ENCODE measurements around the gene ELAVL1. TPM values are rescaled to one million over a fixed set of nuclear protein-coding genes. Genes with fewer than 3 reads are reported as not detected.
"Not testable (repeated sequence)": the region's sequence is repeated elsewhere in the genome, so short reads cannot be mapped to it uniquely, and the experiment has no call there.

Gene ELAVL1
- total RNA-seq, 1 donor from 2014 or later = 76.3 TPM

DNA sequence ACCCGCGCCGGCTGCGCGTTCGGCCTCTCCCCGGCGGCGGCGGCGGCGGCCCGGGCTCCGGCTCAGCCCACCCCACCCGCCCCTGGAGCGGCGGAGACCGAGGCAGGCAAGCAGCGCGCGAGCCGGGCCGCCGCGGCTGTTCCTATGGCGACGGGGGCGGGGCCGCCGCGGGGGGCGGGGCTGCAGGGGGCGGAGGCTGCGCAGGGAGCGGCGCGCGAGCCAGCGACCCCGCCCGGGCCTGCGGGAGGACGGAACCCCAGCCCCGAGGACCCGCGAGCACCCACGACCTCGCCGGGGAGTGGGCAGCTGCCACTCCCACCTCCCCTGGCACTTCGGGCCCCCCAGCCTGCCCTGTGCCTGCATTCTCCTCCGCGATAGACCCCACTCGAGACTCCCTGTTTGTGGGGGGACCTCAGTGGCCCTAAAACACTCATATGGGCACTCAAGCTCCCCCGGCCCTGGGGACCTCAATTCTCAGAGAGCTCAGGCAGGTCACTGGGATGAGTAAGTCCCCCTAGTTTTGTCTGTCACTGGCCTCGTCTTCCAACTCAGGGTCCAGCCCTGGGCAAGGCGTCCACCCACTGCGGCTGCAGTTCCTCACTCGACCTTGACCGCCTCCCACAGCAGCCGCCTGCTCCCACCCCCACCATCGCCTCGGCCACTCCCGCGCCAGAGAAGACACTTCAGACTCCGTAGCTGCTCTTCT, 79.3 kb downstream of the ELAVL1 start, which contains the start of gene CTXN1:
CTXN1 (minus strand) TSS at position 115 of the 706 bp plus-strand sequence. CDS start 597 bp downstream, outside the sequence.
- DNase-seq (ENCODE audit: extremely low read depth, low read depth, low spot score) = no peak

DNA sequence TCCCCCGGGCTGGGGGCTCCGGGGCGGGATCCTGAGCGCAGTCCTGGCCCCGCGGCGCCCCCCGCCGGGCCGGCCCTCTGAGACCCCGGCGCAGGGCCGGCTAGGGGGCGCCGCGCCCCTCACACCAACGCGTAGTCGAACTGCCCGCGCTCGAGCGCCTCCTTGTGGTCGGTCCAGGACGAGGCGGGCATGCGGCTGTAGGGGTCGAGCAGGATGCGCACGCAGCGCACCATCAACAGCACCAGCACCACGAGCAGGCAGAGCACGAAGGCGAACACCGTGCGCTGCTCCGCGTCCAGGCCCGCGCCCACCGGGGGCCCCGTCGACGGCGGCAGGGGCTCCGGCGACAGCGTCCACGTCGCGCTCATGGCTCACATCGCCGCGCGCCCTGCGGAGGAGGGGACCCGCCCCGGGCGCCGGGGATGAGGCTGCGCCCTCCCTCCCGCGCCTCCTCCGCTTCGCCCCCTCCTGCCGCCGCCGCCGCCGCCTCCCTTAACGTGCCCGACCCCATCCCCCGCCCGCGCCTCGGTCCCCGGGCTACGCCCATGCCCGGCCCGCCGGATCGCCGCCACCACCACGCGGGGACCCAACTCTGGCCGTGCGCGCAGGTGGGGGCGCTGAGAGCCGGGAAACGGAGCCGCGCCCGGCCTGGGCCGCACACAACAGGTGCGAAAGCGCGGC, 80.1 kb downstream of the ELAVL1 start:
- no peak for DNase-seq (ENCODE audit: extremely low read depth, low read depth, low spot score)

DNA sequence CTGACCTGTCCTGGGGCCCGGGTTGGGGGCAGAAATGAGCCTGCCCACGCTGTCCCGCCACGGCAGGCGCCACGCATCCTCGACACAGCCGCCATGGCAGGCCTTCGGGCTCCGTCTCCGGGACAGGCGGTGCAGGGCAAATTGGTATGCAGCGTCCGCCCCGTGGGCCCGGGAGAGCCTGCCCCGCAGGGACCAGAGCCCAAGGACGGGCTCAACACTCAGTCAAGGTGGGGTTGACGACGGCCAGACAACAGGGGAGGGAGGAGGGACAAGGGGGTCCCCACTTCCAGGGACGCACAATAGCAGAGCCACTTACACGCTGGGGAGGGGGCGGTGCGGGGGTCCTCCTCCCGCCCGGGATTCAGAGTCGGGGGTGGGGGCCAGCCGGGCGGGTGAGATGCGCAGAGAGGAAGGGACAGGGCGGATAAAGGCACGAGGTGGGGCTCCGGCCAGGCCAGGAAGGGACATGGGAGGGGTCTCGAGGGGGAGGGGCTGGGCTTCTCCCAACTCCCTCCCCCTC, 80.7 kb downstream of the ELAVL1 start:
- no peak for DNase-seq (ENCODE audit: extremely low read depth, low read depth, low spot score)

DNA sequence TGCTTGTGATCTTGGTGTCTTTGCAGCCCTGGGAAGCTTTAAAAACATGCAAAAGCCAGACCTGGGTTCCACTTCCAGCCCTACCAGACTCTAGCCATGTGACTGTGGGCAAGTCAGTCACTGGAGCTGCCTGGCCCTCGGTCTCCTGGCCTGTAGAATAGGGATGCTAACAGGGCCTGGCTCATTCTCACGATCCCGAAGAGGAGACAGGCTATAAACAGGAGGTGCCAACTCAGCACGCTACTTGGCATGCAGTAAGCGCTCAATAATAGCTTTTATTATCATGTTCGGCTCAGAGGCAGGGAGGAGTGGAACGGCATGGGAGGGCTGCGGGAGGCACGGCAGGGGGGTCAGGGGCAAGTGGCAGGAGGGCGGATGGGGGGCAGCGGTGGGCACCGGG, 81.2 kb downstream of the ELAVL1 start:
- DNase-seq (ENCODE audit: extremely low read depth, low read depth, low spot score) = no peak

DNA sequence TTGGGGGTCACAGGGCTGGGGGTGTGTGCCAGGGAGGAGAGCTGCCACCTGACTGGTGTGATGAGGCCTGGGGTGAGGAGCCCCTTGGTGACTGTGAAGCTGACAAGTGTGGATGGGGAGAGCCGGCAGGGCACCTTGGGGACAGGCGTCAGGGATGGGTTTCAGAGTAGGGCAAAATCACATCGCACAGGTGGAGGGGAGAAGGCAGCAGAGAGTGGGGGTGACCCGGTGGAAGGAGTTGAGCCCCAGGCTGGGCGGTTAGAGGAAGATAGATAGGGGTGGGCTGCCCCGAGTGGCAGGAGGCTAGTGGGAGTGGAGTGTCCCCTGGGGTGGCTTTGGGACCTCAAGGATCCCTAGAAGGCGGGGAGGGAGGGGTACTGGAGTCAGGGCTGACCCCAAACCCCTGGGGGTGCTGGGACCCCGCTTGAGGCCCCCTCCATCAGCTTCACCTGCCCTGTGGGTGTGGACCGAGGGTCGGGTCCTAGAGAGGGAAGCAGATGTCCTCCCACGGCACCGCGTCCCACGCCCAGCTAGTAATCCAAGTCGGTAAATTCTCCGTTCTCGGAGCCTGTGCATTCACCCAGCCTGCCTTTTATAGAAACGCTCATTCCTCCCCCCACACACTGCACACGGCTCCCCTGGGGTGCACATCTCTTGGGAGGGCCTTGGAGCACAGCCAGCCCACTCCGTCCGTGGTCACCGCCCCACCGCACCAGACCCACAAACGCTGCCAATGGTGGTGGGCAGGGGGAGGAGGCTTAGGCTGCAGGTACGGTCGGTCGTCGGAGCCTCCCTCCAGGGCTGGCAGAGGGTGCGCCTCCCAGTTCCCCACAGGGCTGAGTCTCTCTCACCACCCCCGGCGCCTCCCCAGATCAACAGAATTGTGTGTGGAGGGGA, 81.9 kb downstream of the ELAVL1 start:
- no peak for DNase-seq (ENCODE audit: extremely low read depth, low read depth, low spot score)

DNA sequence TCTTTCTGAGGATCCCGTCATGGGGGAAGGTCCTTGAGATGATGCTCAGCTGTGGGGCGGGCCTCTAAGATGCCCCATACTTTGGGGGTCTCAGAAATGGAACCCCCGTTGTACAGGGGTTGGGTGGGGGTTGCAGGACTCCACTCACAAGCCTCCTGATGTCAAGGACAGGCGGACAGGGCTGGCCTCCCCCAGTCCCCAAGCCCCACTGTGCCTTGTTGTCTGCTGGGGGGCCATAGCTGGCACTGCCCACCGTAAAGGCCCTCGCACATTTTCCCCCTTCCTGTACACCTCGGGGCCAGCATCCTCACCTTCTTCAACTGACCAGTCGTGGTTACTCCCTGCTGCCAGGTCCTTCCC, 82.6 kb downstream of the ELAVL1 start:
- no peak for DNase-seq (ENCODE audit: extremely low read depth, low read depth, low spot score)

DNA sequence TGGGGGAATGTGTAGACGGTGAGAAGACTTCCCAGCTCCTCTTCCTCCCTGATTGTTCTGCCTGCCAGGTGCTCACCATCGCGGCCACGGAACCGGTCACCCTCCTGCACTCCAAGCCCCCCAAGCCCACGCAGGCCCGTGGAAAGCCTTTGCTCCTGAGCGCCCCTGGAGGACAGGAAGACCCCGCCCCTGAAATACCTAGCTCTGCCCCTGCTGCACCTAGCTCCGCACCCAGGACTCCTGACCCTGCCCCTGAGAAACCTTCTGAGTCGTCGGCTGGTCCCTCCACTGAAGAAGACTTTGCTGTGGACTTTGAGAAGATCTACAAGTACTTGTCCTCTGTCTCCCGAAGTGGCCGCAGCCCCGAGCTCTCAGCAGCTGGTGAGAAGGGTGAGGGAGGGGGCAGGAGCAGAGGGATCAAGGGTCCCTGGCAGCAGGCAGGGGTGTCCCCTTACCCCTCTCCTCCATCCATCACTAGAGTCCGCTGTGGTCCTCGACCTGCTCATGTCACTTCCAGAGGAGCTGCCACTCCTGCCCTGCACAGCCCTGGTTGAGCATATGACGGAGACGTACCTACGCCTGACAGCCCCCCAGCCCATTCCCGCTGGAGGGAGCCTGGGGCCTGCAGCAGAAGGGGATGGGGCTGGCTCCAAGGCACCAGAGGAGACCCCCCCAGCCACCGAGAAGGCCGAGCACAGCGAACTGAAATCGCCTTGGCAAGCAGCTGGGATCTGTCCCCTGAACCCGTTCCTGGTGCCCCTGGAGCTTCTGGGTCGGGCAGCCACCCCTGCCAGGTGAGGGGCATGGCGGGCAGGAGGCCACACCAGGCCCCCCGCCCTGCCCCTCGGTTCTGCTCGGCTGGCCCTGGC, 83.2 kb downstream of the ELAVL1 start:
- no peak for DNase-seq (ENCODE audit: extremely low read depth, low read depth, low spot score)

DNA sequence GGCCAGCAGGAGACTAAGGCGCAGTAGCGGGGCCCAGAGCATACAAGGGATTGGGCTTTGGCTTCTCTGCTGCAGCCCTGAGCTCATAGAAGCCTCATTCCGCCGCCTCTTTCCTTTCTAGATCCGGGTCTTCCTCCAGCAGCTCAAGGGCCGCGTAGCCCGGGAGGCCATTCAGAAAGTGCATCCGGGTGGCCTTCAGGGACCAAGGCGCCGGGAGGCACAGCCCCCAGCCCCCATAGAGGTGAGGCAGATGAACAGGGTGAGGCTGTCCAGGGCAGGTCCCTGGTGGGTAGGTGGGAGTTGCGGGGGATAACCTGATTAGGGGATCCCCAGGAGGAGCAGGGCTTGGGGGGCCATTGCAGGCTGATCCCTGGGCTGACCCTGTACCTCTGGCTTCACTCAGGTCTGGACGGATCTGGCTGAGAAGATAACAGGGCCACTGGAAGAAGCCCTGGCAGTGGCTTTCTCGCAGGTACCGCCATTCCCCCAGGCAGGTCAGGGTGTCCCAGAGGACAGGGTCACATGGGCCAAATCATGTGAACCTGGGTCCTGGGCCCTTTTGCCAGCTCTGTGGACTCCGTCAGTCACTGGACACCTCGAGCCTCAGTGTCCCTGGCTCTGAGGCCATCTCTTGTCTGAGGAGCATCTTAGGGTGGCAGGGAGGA, 84.0 kb downstream of the ELAVL1 start:
- no peak for DNase-seq (ENCODE audit: extremely low read depth, low read depth, low spot score)

DNA sequence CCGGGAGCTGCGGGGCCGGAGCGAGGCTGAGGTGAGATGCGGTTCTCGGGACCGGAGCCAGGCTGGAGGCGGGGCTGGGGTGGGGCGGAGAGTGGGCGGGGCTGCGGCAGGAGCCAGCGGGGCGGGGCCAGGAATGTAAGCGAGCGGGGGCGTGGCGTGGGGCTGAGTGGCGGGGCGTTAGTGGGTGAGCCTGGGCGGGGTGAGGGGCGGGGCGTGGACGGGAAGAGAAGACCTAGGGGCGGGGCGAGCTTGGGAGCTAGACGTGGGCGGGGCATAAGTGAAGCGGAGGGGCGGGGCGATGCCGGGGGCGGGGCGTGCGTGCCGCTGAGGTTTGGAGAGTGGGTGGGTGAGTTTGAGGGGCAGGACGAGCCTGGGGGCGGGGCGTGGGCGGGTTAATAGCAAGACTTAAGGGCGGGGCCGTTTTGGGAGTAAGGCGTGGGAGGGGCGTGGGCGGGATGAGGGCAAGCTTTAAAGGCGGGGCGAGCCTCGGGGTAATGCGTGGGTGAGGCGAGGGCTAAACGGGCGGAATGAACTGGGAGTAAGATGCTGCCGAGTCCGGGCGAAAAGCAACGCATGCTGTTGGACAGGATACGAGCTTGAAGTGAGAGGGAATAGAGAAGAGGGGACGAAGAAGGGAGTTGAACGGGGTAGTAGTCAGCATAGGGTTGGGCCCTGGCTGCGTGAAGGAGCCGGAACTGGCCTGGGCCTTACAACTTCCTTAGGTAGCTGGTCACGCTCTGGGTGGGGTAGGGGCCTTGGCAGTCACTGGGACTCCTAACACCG, 84.7 kb downstream of the ELAVL1 start:
- DNase-seq (ENCODE audit: extremely low read depth, low read depth, low spot score) = no peak

DNA sequence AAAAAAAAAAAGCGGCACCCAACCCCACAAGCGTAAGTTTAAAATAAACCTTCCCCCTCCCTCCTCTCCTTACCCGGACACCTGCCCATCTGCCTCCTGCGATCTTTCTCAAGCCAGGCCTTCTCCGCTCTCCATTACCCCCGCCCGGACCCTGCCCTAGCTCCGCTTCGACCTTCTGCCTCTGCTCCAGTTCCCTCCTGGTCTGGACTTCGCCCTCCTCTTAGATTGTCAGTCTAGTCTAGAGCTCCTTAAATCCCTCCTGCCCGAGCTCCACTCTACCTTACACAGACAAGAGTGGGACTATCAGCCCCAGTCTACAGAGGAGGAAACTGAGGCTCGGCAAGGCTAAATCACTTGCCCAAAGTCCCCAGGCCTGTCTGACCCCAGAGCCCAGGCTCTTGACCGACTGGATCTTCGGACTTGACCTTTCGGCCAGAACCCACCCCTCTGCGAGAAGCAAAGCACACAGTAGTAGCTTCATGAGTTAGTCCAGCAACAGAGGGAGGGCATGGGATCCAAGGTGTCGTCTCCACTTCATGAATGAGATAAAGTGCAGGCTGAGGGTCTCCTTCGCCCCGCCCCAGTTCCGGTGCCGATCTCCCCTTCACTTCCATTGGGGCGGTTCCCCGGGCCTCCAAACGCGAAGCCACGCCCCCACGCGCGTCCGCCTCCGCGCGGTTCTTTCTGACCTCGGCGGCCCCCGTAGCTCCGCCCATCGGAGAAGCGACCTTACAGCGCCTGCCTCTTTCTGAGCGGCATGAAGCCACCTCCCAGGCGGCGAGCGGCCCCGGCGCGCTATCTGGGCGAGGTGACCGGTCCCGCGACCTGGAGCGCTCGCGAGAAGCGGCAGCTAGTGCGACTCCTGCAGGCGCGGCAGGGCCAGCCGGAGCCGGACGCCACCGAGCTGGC, 85.6 kb downstream of the ELAVL1 start, which contains the start of gene SNAPC2:
SNAPC2 (plus strand) TSS at position 729 of the 909 bp plus-strand sequence; CDS start at position 758, 29 bp downstream.
- no peak for DNase-seq (ENCODE audit: extremely low read depth, low read depth, low spot score)

DNA sequence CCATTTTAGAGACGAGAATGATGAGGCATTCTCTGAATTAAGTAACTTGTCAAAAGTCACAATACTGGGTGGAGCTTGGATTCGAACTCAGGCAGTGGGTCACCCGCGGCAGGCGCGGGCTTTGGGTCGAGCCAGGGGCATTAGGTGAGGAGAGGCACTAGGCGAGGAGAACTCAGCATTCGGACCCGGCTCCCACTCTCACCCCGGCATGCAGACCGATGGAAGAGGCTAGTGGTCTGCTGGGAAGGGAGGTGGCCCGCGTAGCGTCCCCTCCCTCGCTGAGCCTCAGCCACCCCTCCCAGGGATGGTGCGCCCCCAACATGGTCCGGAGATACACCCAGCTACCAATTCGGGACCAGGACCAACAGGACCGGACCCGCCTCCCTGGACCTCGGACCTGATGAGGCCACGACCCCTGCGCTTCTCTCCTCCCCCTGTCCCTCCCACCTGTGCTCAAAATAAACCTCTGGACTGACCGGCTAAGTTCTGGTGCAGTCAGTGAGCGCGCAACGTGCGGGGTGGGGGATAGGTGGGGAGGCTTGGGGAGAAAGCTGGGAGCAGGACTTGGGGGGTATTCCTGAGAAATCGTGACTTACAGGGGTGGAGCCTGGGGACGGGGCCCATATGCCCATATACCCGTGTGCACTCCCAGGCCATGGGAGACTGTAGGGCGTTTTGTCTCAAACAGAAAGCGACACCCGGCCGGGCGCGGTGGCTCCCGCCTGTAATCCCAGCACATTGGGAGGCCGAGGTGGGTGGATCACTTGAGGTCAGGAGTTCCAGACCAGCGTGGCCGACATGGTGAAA, 86.6 kb downstream of the ELAVL1 start:
- DNase-seq (ENCODE audit: extremely low read depth, low read depth, low spot score) = no peak

DNA sequence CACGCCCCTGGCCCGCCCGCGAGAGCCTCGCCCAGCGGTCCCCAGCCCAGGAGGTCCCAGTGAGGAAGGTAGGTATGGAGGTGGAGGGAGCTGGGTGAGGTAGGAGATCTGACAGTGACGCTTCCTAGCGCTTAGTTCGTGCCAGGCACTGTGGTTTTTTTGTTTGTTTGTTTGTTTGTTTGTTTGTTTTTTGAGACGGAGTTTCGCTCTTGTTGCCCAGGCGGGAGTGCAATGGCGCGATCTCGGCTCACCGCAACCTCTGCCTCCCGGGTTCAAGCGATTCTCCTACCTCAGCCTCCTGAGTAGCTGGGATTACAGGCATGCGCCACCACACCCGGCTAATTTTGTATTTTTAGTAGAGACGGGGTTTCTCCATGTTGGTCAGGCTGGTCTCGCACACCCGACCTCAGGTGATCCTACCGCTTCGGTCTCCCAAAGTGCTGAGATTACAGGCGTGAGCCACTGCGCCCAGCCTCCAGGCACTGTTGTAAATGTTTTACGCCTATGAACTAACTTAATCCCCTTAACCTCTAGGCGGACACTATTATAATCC, 87.3 kb downstream of the ELAVL1 start:
- DNase-seq (ENCODE audit: extremely low read depth, low read depth, low spot score) = not testable (repeated sequence)

DNA sequence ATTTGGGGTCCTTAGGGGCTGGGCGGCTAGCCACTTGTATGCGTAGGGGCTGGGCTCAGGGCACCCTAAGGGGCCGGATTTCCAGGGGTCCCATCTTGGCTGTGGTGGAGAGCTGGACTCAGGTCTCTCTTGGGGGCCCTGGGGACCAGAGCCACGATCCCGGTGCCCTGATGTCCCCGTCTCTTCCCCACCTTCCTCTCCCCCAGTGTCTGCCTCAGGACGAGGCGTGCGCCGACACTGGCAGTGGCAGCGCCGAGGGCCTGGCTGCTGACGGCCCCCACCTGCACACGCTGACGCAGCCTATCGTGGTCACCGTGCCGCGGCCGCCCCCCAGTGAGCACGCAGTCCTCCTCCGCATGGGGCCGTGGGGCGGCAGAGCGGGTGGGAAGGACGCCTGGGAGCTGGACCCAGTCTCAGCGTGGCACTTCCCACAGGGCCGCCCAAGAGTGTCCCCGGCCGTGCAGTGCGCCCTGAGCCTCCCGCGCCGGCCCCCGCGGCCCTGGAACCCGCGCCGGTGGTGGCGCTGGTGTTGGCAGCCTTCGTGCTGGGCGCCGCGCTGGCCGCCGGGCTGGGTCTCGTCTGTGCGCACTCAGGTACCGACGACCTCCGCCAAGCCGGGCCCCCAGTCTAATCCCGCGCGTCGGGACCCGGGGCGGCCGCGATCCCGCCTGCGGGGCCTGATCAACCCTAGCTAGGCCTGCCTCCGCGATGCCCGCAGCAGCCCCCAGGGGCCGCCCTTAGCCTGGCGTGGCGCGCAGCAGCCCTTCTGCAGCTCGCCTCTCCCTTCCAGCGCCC, 88.0 kb downstream of the ELAVL1 start:
- DNase-seq (ENCODE audit: extremely low read depth, low read depth, low spot score) = no peak

DNA sequence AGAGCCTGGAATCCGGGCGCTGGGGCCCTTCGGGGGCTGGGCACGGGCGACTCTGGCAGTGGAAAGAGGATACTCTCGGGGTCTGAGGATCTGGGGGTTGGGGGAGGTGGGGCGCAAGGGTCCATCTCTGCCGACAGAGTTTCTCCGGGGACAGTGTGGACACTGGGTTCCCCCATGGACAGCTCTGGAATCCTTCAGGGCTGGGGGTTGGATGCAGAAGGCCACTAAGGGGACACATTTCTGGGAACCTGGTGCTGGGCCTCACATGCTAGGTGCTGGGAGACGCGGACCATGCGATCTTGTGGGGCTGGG, 88.5 kb downstream of the ELAVL1 start:
- no peak for DNase-seq (ENCODE audit: extremely low read depth, low read depth, low spot score)

DNA sequence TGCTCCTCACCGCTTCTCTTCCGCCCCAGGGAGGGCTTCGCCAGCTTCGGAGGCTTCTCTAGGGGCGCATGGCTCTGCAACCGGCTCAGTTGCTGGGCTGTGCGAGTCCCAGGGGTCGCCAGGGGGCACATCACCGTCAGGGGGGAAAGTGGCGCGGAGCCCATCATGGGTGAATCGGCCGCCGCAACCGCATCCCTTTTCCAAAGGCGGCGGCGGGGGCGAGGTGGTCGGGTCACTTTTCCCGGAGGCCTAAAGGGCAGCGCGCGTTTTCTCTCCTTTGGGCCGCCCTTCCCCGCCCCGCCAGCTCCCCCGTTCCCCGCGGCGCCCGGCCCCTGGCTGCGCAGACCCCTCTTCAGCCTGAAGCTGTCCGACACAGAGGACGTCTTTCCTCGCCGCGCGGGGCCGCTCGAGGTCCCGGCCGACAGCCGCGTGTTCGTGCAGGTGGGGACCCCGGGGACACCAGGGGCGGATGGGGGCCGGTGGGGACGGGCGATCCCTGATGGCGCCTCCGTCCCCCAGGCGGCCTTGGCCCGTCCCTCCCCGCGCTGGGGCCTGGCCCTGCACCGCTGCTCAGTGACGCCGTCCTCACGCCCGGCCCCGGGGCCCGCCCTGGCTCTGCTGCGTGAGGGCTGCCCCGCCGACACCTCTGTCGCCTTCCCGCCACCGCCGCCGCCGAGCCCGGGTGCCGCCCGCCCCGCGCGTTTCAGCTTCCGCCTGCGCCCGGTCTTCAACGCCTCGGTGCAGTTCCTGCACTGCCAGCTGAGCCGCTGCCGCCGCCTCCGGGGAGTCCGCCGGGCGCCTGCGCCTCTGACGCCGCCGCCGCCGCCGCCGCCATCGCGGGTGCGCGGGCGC, 89.1 kb downstream of the ELAVL1 start:
- no peak for DNase-seq (ENCODE audit: extremely low read depth, low read depth, low spot score)

Measured in glomerular endothelial cell (primary cell).